Non-pigmented ciliary epithelial cell (primary cell): Measurements from ENCODE around the gene DGKA.
"Not testable (repeated sequence)": the region's sequence is repeated elsewhere in the genome, so short reads cannot be mapped to it uniquely, and the experiment has no call there.

Experiments
- DNase-seq: peaks from one replicate; pipeline ENCODE4 v3.0.0-alpha.2; 2010; ENCODE audit warnings: low read depth

DGKA gene

DNA sequence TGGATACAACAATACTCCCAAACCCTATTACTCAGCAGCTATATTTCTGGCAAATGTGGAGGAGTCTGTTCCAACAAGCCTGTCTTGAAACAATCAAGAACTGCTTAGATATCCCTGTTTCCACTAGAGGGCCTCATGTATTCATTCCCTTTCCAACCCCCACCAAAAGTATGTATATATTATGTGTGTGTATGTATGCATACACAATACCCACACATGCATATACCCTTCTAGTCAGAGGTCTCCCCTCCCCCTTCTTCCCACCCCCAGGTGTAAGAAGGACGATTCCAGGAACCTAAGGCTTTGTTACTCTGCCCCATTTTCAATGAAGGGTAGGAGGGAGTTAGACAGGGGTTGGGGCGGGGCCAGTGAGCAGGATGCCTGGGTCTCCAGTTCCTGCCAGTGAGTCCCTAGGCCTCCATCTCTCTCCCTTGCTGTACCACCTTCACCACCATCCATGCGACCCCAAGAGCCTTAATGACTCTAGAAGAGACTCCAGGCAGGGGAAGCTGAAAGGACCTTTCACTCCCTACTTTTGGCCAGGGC lies at the start of gene DGKA:
DGKA (plus strand) TSS at position 392 of the 546 bp plus-strand sequence. CDS start 5,342 bp downstream, outside the sequence.
- DNase-seq: peak; percentile 48

DNA sequence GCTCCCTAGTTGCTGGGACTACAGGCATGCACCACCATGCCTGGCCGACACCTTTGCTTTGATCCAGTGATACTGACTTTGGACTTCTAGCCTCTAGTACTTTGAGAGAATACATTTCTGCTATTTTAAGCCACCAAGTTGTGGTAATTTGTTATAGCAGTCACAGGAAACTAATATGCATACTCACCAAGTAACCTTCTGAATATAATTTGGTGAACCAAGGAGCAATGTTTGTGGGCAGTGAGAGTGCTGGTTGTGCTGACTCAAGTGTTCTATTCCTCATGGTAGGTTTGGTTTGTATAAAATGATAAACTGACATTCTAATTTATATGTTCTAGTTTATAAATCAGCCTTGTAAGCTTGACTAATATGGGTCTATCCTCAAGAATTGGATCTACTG lies 45.8 kb upstream of the DGKA start:
- DNase-seq: no peak

DNA sequence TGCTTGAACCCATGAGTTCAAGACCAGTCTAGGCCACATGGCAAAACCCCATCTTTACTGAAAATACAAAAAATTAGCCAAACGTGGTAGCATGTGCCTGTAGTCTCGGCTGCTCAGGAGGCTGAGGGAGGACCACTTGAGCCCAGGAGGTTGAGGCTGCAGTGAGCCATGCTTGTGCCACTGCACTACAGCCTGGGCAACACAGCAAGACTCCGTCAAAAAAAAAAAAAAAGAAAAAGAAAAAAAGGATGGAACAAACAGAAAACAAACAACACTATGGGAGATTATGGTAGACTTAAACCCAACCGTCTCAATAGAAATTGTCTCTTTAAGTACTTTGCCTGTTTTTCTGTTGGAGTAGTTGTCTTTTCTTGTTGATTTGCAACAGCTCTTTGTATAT lies 39.7 kb upstream of the DGKA start:
- no peak for DNase-seq

DNA sequence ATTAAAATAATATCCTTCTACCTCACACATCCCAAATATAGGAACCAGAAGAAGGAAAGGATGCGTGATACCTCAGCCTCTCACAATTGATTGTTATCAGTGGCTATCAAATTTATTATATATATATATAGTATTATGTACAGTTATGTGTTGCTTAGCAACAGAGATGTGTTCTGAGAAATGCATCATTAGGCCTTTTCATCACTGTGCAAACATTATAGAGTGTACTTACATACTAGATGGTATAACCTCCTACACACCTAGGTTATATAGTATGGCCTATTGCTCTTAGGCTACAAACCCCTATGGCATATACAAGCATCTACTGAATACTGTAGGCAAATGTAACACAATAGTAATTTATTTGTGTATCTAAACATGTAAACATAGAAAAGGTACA lies 37.2 kb upstream of the DGKA start:
- no peak for DNase-seq

DNA sequence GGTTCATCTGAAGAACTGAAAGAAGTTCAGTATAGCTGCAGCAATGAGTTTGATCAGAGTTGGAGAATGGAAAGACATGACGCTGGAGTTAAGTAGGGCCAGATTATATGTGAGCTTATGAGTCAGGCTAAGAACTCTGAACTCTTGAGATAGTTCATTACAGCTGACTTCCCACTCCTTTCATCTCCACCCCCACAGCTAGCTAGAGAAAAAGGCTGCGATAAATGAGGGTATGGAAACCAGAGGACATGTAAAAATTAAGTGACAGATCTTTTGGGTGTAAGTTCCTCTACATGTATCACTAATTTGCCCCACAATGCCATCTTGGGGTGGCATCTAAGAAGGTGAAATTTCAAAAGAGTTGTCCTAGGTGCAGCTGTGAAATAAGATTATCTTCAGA lies 31.9 kb upstream of the DGKA start:
- DNase-seq: peak; percentile 45

DNA sequence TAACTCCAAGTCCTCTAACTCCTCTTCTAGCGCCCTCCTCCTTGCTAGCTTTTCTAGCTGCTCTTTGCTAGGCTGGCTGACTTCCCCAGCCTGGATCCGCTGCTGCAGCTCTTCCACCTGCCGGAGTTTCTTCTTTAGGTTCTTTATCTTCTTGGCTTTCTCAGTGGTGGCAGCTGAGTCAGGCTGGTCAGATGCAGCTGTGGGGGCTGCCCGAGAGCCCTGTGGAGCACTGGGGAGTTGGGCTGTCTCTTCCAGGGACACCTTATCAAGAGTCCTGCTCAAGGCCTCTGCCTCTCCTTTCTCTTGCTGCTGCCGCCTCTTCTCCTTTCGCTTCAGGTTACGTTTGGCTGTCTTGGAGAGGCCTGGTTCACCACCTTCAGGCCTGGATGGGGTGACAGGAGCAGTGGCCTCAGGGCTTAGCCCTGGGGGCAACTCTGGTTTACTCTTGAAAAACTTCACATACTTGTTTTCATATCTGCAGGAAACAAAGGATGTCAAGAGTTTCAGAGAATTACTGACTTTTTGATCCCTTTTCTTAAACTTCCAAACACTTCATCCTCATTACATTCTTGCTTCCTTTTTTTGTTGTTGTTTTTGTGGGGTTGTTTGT lies 29.0 kb upstream of the DGKA start:
- DNase-seq: no peak

DNA sequence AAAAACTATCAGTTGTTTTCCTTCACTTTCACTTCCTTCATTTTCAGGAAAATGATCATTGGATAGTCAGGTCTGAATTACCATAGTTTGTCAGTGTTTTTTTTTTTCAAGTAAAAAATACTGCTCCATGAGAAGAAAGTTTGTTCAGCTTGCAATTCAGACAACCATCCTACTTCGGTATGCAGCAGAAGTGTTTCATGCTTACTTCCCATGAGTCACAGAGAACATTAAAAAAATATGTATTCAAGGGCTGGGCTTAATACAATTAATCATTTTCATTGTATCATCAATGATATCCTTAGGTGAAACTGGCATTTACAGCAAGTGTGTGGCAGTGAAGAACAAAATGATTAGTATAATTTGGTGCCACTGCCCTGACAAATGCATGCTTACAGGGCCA lies 24.9 kb upstream of the DGKA start:
- DNase-seq: peak; percentile 34

DNA sequence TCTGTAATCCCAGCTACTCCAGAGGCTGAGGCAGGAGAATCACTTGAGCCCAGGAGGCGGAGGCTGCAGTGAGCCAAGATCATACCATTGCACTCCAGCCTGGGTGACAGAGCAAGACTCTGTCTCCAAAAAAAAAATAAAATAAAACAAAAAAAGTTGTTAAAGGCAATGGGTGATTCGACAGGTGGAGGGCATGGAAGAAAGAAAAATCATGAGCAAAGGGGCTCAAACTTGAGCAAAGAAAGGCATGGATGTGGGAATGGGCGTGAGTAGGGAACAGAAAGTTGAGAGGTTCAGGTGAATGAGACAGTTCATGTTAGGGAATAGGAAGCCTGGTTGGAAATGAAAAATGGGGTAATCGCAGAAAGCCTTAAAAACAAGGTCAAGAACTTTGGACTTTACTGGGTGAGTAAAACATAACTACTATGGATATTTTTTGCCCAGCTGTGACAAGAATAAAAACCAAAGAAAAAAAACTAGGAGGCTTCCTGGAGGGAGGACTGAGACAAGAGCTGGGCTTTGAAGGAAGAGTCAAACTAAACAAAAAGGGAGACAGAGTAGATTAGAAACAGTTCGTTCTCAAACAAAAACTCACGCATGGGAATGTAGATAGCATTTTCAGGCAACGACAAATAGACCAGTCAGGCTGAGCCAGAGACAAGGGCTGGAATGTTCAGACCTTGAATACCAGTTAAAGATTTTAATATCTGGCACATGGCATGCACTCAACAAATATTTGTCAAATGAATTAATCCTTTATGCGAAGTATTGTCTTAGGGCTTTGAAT lies 22.0 kb upstream of the DGKA start:
- no peak for DNase-seq

DNA sequence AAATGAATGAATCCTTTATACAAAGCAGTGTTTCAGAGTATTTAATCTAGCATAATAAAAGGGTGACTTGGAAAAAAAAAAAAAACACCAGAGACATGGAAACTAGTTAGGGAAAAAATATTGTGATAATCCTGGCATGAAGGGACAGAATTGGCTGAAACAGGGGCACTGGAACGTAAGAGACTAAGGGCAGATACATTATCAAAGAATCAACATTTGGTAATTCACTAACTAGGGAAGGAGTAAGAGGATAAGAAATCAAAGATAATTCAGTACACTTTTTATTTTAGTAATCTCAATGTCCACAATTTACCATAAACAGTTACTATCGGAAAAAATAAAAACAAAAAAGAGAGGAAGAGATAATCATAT lies 21.5 kb upstream of the DGKA start:
- no peak for DNase-seq

DNA sequence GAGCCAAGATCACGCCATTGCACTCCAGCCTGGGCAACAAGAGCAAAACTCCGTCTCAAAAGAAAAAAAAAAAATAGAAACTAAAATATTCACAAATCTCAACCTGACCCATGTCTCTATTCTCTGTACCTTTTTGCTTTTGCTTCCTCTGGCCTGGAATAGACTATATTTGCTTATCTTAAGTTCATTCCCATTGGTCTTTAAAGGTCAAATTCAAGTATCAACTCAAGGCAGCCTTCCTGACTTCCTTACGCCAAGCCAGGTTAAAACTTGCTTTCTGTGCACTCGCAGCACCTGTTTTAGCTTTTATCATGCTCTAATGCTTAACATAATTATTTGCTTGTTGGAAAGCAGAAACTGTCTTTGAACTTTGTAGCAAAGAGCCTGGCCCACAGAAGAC lies 18.1 kb upstream of the DGKA start:
- DNase-seq: no peak

DNA sequence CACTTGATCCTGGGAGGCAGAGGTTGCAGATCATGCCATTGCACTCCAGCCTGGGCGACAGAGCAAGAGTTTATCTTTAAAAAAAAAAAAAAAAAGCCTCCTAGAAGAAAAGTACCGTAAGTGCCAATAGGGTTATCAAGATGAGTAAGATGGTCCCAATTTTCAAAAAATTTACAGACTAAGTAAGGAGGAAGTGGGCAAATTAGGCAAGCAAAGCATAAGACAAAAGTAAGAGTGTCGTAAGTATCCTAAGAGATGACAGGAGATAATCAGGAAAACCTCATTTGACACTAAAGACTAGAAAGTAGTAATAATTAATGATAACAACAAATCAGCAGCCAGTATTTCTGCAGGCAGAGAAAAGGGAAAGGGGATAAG lies 15.5 kb upstream of the DGKA start:
- DNase-seq: no peak

DNA sequence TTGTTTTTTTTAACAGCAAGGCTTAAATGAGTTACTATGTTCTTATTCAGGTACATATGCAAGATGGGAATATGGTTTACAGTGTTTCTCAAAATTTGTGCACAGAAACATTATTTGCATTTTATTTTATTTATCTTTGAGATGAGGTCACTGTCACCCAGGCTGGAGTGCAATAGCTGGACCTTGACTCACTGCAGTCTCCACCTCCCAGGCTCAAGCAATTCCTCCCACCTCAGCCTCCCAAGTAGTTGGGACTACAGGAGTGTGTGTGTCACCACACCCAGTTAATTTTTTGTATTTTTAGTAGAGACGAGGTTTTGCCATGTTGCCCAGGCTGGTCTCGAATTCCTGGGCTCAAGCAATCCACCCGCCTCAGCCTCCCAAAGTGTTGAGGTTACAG lies 11.9 kb upstream of the DGKA start:
- not testable (repeated sequence) for DNase-seq

DNA sequence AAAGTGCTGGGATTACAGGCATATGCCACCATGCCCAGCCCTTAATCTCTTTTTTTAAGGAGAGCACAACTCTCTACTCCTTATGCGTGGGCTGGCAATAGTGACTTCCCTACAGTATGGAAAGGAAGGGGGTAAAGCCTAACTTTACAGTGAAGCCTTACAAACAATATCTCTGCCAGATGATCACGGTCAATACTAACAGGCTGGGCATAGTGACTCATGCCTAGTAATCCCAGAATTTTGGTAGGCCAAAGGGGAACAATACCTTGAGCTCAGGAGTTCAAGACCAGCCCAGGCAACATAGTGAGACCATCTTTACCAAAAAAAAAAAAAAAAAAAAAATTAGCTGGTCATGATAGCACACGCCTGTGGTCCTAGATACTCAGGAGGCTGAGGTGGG lies 8.8 kb upstream of the DGKA start:
- no peak for DNase-seq

DNA sequence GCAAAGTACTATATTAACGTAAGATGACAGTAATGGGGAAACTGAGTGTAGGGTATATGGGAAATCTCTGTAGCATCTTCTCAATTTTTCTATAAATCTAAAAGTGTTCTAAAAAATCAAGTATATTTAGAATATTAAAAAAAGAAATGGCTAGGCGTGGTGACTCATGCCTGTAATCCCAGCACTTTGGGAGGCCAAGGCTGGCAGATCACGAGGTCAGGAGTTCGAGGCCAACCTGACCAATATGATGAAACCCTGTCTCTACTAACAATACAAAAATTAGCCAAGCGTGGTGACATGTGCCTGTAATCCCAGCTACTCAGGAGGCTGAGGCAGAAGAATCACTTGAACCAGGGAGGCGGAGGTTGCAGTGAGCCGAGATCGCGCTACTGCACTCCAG lies 7.3 kb upstream of the DGKA start:
- not testable (repeated sequence) for DNase-seq

DNA sequence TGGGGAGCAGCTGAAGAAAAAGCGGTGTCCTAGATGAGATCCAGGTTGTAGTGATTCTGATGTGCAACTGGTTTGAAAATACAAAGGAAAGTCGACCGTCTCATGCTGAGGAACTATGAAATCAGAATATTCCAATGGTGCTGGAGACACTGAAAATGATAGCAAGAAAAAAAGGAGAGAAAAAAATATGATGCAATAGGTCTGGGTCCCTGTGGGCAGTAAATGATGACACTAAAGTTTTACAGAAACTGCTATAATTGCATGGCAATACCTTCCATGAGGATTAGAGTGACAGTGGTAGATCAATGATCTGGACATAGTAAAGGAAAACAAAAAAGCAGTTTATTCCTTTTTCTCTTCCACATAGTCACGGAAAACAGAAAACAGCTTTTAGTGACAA lies 5.6 kb upstream of the DGKA start:
- no peak for DNase-seq

DNA sequence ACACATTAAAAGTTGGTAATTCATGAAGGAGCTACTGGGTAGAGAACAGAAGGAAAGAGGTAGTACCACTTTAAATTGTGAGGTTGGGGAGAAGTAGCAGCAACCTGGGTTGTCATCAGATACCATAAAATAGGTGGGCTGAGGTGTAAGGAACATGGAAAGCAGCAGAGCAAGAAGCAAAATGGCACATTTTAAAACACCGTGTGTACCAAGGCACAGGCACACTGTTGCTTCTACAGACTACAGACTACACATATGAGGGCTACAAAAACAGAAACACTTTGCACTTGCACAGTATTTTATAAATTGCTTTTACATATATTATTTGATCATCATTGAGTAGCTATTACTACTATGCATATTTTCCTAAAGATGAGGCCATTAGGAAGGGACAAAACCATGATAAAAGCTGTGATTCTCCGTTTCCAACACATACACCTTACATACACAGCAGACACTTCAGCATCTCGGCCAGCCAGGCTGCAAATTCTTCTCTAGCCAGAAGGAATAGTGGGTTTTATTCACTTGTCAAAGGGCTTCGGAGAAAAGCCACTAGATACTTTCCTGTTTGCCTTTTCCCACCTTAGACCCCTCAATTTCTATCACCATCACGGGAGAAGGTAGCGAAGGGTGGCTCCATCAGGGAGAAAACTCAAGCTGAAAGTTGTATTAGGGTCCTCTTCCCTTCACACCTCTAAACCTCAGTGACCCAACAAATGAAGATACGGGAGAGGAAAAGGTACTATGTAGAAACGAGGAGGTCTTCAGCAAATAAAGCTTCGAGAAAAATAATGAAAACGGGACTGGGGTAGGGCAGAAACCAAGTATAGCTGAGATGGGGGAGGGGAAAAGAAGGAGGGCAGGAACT lies 4.9 kb upstream of the DGKA start:
- DNase-seq: no peak

DNA sequence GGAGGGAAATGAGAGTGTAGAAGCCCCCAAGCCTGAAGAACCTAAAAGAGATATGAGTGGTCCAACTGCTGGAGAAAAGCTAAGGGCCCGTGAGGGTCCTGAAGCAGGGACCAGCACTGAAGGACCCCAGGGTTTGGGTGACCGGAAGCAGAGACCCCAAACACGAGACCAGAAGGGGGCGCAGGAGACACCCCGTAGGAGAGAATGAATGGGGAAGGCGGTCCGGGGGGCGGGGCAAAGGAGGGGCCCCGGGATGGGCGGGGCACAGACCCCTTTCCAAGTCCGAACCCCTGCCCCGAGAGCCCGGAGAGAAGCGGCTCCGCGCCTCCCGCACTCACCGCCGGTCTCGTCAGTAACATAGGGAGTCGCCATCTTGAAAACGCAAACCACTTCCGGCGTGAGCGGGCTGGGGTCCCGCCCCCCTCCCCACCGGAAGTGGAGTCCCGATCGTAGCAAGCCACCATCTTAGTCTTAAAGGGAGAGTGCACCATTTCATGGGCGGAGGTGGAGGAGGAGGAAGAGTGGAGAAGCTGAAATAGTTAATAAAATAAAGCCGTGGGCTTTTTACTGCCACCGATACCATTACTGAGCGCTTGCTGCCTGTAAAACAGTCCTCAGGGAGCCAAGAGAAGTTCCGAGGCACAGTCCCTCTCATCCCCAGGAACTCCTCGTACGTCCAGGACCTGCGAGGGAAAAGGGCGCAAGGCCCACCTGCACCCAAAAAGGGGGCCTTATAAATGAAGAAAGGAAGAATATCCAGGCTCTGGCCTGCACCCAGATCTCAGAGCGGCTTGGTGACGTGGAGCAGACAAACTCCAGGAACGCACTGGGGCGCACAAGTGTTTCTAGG lies 4.0 kb upstream of the DGKA start:
- peak; percentile 65 for DNase-seq

DNA sequence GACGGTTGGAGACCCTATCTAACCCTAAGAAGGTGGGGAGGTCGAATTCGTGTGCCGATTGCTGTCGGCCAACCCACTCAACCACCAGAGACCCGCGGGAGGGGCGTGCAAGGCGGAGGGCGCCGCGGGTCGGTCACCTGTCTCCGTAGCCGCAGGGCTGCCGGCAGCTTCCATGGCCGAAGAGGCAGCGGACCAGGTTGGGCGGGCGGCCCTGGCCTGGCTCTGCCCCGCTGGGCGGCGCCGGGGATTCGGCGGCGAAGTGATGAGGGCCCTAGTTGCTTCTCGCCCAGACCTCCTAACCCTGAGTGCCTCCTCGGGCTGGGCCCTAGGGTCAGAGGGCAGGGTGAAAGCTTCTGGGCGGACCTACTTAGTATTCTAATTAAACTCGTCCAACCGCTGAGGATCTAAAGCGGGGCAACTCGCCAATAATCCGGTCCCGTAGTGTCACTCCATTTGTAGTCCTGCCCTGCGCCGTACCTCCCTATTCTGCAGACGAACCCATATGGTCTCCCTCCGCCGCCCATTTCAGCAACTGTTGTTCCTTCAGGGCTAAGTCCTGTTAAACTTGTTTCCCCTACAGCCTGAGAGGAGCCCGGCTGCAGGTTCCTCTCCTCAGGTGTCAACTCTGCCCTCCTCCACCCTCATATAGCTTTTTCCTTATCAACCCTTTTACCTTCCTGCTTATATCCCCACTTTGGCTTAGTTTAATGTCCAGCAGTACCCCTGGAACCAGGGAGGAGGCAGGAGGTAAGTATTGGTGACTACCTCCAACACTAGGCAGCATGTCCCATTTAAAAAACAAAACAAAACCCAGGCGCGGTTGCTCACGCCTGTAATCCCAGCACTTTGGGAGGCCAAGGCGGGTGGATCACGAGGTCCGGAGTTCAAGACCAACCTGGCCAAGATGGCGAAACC lies 3.1 kb upstream of the DGKA start, which contains the start of gene PYM1:
PYM1 (minus strand) TSS at position 307 of the 915 bp plus-strand sequence; CDS start at position 174, 133 bp downstream.
- no peak for DNase-seq

DNA sequence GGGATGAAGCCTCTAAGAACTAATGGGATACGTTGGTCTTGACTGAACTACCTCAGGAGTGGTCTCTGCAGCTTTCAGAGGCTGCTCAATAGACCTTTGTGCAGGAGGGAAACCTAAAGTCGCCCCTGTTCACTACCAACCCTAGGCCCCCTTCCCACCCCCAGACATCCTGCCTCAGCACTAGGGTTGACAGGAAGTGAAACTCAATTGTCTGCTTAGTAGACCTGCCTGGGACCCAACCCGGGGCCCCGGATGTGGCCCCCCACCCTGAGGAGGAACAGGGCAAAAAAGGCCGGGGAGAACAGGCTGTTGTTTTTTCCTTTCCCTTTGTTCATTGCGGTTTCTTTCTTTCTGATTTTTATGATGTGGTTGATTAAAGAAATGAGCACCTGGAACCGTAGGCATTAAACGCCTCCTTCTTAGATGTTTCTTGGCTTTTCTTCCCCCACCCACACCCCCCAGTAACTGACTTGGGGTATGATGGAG lies 1.6 kb upstream of the DGKA start:
- no peak for DNase-seq

DNA sequence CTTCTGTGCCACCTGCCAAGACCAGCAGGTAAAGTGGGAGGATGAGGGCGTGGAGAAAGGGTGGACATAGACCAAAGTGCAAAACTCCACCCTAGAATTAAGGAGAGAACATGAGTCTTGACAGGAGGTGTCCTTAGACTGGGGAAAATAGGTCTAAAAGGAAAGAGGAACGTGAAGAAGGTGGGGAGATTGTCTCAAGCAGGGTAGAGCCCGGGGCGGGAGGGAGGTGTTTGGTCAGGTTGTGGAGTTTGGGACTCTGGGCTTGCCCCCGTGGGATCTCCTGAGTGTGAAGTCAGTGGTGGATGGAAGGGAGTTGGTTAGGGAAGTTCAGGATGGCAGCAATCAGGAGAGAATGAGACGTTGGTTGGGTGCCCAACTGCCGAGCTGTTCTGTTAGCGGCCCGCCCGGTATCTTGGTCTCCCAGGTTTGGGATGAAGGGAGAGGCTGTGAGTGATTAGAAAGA lies 386 bp downstream of the DGKA start:
- DNase-seq: no peak
